ENCODE data around the gene PRKCH. TPM values are rescaled to one million over a fixed set of nuclear protein-coding genes. Genes with fewer than 3 reads are reported as not detected.

The PRKCH gene
- total RNA-seq, 2 donors from 2014 or later, result 7.2 to 8.6 TPM

DNA sequence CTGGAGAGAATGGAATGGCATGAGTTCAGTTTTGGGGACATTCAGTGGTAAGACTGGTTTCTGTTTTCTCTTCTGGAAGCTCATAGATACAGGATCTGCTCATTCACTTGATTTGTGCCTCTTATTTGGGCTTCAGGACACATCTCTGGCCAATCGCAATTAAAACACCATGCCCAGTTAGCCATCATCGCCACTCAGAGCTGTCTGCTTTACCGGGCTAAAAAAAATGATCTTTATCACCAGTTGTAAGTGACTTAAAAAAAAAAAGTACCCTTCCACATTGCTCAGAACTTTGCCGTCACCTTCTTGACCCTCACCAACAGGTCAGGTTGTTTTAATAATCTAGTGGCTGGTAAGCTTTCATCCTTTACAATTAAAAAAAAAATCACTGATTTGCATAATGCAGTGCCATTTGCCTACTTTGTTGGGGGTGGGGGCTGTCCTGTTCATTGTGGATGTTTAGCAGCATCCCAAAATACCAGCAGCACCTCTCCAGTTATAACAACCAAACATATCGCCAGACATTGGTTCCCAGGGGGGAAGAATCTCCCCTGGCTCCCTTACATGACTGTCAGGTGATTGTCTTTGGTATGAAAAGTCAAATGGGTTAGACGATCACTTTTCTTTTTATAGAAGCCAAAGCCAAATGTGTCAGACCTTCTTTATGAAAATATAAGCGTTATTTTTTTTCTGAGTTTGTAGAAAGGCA is 150.1 kb downstream of the PRKCH start:
- H3K4me3 ChIP-seq (ENCODE audit: low read length), result no peak overlapping the region
- no peak overlapping the region for H3K27ac ChIP-seq (ENCODE audit: low read depth, low read length)
- H3K9me3 ChIP-seq (ENCODE audit: control insufficient read depth, low read length), result no peaks in the 10 kb centered on the region
- H3K27ac Mint-ChIP-seq, result no peak overlapping the region
- no peaks in the 10 kb centered on the region for H3K27me3 Mint-ChIP-seq (ENCODE audit: insufficient read depth)
- no peaks in the 10 kb centered on the region for H3K27me3 ChIP-seq (ENCODE audit: control insufficient read depth, insufficient read depth, low read length, poor library complexity, severe bottlenecking)
- H3K36me3 ChIP-seq (ENCODE audit: control insufficient read depth, insufficient read depth, low read length), result no peaks in the 10 kb centered on the region
- H3K9ac ChIP-seq (ENCODE audit: extremely low read depth, low read length, poor library complexity, severe bottlenecking), result no peak overlapping the region
- TF ChIP-seq, protein P1, sequence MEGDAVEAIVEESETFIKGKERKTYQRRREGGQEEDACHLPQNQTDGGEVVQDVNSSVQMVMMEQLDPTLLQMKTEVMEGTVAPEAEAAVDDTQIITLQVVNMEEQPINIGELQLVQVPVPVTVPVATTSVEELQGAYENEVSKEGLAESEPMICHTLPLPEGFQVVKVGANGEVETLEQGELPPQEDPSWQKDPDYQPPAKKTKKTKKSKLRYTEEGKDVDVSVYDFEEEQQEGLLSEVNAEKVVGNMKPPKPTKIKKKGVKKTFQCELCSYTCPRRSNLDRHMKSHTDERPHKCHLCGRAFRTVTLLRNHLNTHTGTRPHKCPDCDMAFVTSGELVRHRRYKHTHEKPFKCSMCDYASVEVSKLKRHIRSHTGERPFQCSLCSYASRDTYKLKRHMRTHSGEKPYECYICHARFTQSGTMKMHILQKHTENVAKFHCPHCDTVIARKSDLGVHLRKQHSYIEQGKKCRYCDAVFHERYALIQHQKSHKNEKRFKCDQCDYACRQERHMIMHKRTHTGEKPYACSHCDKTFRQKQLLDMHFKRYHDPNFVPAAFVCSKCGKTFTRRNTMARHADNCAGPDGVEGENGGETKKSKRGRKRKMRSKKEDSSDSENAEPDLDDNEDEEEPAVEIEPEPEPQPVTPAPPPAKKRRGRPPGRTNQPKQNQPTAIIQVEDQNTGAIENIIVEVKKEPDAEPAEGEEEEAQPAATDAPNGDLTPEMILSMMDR (conservative IDR thresholded peaks at IDR 0.05), result no peak
- H3K4me1 Mint-ChIP-seq, result peaks cover 18% of the 10 kb centered on the region
- H3K4me3 Mint-ChIP-seq, result no peak overlapping the region
- H3K36me3 Mint-ChIP-seq (ENCODE audit: low read depth), result no peaks in the 10 kb centered on the region
- H3K4me1 ChIP-seq (ENCODE audit: control insufficient read depth, insufficient read depth, low read length), result no peaks in the 10 kb centered on the region
- no peaks in the 10 kb centered on the region for H3K9me3 Mint-ChIP-seq
- 77 to 93% methylated on average over 3 to 7 of the region's 7 CpGs for WGBS, 2 experiments (ENCODE audit: insufficient coverage in 1 of 2, insufficient read length in 1 of 2)
- DNase-seq, result no peak

DNA sequence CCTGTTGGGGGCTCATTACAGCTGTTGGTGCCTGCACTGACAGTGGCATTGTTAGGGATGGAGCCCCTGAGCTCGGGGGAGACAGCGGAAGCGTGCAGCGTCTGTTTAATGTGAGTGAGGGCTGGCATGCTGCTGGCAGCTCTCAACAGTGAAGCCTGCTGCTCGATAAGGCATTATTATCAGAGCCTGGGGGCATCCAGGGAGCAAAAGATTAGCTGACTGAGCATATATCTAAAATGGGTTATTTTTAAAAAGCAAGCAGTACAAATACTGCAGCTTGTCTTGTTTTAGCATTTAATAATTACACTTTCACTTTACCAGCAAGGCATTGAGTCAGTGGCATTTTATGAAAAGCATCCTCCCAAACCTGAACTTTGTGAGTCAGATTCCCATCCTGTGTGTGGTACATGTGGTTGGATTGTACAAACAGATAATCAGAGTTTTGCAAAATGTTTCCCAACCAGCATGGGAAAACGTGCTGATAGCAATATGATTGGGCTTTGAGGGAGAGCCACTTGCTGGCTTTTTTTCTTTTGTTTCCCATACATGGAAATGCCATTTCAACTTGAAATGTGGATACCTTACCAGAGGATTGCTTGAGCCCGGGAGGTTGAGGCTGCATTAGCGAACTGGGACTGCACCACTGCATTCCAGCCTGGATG is 150.8 kb downstream of the PRKCH start:
- Mint-ChIP-seq H3K27ac (no peak overlapping the region), H3K36me3 (ENCODE audit: low read depth) (no peaks in the 10 kb centered on the region), H3K4me3 (no peak overlapping the region), H3K27me3 (ENCODE audit: insufficient read depth) (no peaks in the 10 kb centered on the region), H3K4me1 (peaks cover 12% of the 10 kb centered on the region), H3K9me3 (no peaks in the 10 kb centered on the region)
- H3K9ac ChIP-seq (ENCODE audit: extremely low read depth, low read length, poor library complexity, severe bottlenecking), result no peak overlapping the region
- H3K4me3 ChIP-seq (ENCODE audit: low read length), result no peak overlapping the region
- H3K4me1 ChIP-seq (ENCODE audit: control insufficient read depth, insufficient read depth, low read length), result no peaks in the 10 kb centered on the region
- TF ChIP-seq, protein P1 (conservative IDR thresholded peaks at IDR 0.05), result no peak
- H3K27ac ChIP-seq (ENCODE audit: low read depth, low read length), result no peak overlapping the region
- no peaks in the 10 kb centered on the region for H3K27me3 ChIP-seq (ENCODE audit: control insufficient read depth, insufficient read depth, low read length, poor library complexity, severe bottlenecking)
- 74 to 88% methylated on average over 7 to 8 of the region's 8 CpGs for WGBS, 2 experiments (ENCODE audit: insufficient coverage in 1 of 2, insufficient read length in 1 of 2)
- no peaks in the 10 kb centered on the region for H3K9me3 ChIP-seq (ENCODE audit: control insufficient read depth, low read length)
- peak; percentile 14 for DNase-seq
- no peaks in the 10 kb centered on the region for H3K36me3 ChIP-seq (ENCODE audit: control insufficient read depth, insufficient read depth, low read length)

DNA sequence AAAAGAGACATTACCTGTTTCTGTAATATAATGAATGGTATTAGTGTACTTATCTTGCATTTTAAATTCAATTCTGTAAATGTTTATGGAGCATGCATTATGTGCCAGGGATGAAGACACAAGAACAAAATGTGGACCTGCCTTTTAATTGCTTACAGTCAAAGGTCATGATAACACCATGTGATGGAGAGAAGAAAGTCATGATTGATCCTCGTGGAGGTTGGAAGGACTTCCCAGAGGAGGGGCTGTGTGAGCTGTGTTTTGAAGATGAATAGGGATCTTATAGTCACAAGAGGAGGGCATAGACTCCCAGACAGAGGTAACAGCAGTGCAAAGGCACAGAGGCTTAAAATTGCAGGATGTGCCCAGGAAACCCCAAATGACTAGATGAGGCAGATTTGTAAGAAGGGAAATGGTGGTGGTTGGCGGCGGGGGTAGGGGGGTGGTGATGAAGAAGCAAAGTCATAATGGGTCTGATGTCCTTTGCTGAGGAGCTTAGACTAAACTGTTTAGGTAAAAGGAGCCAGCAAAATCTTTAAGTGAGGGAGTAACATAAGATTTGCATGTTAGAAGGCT is 151.5 kb downstream of the PRKCH start:
- no peak overlapping the region for H3K9ac ChIP-seq (ENCODE audit: extremely low read depth, low read length, poor library complexity, severe bottlenecking)
- Mint-ChIP-seq H3K36me3 (ENCODE audit: low read depth) (no peaks in the 10 kb centered on the region), H3K9me3 (no peaks in the 10 kb centered on the region), H3K4me3 (no peak overlapping the region), H3K27me3 (ENCODE audit: insufficient read depth) (no peaks in the 10 kb centered on the region), H3K4me1 (peaks cover 12% of the 10 kb centered on the region), H3K27ac (no peak overlapping the region)
- no peak overlapping the region for H3K27ac ChIP-seq (ENCODE audit: low read depth, low read length)
- TF ChIP-seq, protein P1 (conservative IDR thresholded peaks at IDR 0.05), result no peak
- H3K27me3 ChIP-seq (ENCODE audit: control insufficient read depth, insufficient read depth, low read length, poor library complexity, severe bottlenecking), result no peaks in the 10 kb centered on the region
- no peaks in the 10 kb centered on the region for H3K9me3 ChIP-seq (ENCODE audit: control insufficient read depth, low read length)
- 89 to 93% methylated on average over 3 of the region's 3 CpGs for WGBS, 2 experiments (ENCODE audit: insufficient coverage in 1 of 2, insufficient read length in 1 of 2)
- no peaks in the 10 kb centered on the region for H3K4me1 ChIP-seq (ENCODE audit: control insufficient read depth, insufficient read depth, low read length)
- no peaks in the 10 kb centered on the region for H3K36me3 ChIP-seq (ENCODE audit: control insufficient read depth, insufficient read depth, low read length)
- H3K4me3 ChIP-seq (ENCODE audit: low read length), result no peak overlapping the region
- peak; percentile 2 for DNase-seq

All from endodermal cell (in vitro differentiated cells).